NCI-H2227 treated with DMSO at 0.1 percent for 48 hours (cell line): ENCODE measurements around the gene LONRF3.
A peak's percentile ranks its signal among the peaks of the same experiment; 100 is the strongest.
"Not testable (repeated sequence)": the region's sequence is repeated elsewhere in the genome, so short reads cannot be mapped to it uniquely, and the experiment has no call there.

ENCODE experiments used
- DNase-seq: peaks from one replicate; lab custom pipeline; 2025; lab: John Stamatoyannopoulos, UW

Gene LONRF3

DNA sequence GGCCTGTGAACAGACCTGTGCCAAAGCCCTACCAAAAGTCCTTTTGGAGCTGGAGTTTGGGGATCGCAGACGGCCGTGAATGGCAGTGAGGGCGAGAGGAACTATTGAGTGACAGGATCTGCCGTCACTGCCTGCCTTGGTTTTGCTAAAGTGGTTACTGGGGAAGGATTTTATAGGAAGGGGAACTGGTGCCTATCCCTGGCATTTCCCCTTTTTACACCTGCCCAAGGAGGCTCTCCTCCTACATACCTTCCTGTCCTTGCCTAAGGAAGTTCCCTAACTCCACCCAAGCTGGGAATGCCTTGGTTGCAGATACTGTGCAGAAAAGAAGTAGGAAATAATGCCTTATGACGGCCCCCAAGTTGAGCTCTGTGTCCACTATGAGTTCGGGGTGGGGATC is 14.5 kb downstream of the LONRF3 start:
- DNase-seq = no peak

- no peak for DNase-seq
These were observed 15.5 kb downstream of the LONRF3 start for GRCh38 chrX:118989886-118990285.

DNA sequence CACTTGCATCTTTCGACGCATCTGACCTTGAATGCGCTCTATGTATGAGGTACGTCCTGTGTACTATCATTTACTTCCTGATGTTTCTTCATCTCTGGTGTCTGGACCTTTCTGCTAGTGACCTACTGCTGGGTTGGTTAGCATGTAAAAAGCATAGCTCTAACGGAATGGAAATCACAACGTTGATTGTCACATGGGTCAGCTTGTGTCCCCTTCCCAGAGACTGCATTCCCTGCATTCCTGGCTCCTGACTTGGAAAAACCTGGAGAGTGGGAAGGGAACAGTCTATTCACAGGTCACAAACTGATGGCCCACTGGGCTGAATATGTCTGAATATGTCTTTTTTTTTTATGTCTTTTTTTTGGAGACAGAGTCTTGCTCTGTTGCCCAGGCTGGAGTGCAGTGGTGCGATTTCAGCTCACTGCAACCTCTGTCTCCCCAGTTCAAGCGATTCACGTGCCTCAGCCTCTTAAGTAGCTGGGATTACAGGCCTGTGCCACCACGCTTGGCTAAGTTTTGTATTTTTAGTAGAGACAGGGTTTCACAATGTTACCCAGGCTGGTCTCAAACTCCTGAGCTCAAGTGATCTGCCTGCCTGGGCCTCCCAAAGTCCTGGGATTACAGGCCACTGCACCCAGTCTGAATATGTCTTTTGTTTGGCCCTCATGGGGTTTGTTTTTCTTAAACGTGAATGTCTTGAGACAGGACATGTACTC is 16.3 kb downstream of the LONRF3 start:
- no peak for DNase-seq

DNA sequence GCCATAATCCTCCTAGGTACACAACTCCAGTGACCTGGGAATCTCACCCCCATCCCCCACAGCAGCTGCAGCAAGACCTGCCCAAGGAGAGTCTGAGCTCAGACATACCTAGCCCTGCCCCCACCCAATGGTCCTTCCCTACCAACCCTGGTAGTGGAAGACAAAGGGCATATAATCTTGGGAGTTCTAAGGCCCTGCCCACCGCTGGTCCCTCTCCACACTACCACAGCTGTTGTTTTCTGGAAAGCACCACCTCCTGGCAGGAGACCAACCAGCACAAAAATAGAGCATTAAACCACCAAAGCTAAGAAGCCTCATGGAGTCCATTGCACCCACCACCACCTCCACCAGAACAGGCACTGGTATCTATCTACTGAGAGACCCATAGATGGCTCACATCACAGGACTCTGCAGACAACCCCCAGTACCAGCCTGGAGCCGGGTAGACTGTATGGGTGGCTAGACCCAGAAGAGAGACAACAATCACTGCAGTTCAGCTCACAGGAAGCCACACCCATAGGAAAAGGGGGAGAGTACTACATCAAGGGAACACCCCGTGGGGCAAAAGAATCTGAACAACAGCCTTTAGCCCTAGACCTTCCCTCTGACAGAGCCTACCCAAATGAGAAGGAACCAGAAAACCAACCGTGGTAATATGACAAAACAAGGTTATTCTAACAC is 18.2 kb downstream of the LONRF3 start:
- not testable (repeated sequence) for DNase-seq

DNA sequence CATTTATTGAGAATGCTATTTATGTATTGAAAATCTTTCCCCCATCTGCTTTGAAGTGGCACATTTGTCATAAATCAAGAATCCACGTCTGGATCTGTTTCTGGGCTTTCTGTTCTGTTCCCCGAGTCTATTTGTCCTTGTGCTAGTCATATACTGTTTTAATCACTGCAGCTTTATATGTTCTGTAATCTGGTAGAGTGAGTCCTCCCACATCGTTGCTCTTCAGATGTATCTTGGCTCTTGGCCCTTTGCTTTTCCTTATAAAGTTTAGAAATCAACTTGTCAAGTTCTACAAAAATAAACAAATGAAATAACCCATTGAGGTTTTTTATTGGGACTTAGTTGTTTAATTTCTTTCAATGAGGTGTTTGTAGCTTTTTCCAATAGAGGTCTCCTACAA is 29.0 kb downstream of the LONRF3 start:
- no peak for DNase-seq

DNA sequence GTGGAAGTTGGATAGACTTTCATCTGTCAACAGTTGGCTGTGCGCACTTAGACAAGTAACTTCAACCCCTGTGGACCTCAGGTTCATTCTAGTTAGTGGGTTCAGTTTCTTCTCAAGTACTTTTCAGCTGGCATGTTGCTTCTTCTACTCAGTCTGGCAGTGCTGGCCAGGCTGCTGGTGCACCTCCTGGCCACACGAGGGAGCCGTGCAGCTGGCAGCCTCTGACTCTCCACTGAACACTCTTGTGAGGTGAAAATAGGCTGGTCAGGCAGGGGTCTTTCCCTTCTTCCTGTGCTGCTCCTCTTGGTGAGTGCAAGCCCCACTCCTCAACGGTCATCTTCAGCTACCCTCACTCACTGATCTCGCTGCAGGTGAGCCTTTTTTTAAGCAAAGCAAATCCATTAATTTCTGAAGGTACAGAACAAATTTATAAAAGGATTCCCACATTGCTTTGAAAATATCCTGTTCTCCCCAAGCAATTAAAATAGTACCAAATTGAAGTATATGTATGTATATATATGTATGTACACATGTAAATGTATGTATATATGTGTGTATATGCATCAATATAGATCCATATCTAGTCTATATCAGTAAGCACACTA is 30.6 kb downstream of the LONRF3 start:
- peak; percentile 9 for DNase-seq

GRCh38 chrX:119007189-119007770 is 32.9 kb downstream of the LONRF3 start:
- no peak for DNase-seq

- DNase-seq = peak; percentile 23
These were observed 33.8 kb downstream of the LONRF3 start for GRCh38 chrX:119008110-119008744.

- DNase-seq = no peak
These were observed 34.7 kb downstream of the LONRF3 start for GRCh38 chrX:119009071-119009470.

- no peak for DNase-seq
These were observed 36.1 kb downstream of the LONRF3 start for GRCh38 chrX:119010491-119010890.

DNA sequence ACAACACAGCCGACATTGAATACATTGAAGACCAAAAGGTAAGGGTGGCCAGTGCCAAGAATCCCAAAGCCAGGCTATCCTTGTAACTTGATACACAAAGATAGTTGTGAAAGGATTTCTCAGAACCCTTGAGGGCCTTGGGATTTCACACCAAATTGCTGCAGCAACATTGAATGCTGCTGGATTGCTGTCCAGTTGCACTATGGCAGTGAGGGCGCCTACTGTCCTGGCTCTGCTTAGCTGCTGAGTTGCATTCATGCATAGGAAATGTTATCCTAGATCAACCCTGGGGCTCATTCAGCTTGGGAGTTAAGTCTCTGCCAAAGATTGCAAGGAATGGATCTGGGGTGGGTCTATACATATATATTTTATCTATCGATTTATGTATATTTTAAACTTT is 38.7 kb downstream of the LONRF3 start:
- no peak for DNase-seq

GRCh38 chrX:119015407-119016237 is 41.2 kb downstream of the LONRF3 start:
- DNase-seq = no peak

DNA sequence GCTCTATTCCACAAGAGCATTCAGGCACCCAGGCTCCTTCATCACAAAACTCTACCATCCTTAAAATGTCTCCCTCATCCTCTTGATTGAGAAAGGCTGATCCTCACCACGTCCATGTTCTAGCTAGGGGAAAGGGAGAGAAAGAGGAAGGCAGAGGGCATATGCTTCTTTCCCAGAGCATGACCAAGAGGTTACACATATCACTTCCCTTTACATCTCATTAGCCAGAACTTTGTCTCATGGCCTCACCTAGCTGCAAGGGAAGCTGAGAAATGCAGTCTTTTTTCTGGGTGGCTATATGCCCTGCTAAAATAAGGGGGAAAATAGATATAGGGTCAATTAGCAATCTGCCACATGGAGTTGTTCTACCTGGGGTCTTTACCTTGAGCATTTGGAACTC is 42.7 kb downstream of the LONRF3 start:
- DNase-seq = no peak

- no peak for DNase-seq
These were observed 51.5 kb downstream of the LONRF3 start for GRCh38 chrX:119025900-119026299.

DNA sequence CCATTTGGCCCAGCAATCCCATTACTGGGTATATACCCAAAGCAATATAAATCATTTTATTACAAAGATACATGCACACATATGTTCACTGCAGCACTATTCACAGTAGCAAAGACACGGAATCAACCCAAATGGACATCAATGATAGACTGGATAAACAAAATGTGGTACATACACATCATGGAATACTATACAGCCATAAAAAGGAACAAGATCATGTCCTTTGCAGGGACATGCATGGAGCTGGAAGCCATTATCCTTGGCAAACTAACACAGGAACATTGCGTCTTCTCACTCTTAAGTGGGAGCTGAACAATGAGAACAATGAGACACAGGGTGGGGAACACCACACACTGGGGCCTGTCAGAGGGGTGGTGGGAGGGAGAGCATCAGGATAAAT is 51.9 kb downstream of the LONRF3 start:
- not testable (repeated sequence) for DNase-seq

DNA sequence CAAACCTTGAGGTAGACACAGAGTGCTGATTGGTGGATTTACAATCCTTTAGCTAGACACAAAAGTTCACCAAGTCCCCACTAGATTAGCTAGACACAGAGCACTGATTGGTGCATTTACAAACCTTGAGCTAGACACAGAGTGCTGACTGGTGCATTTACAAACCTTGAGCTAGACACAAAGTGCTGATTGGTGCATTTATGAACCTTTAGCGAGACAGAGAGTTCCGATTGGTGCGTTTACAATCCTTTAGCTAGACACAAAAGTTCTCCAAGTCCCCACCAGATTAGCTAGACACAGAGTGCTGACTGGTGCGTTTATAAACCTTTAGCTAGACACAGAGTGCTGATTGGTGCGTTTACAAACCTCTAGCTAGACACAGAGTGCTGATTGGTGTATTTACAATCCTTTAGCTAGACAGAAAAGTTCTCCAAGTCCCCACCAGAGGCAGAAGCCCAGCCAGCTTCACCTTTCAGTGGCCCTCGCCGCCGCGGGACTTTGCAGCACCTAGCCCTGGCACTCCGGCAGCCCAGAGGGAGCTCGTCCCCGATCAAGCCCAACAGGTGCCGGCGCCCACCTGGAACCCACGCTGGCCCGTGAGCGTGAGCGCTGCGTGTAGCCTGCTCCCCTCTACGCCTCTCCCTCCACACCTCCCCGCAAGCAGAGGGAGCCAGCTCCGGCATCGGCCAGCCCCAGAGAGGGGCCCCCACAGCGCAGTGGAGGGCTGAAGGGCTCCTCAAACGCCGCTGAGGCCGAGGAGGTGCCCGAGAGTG is 53.7 kb downstream of the LONRF3 start:
- not testable (repeated sequence) for DNase-seq

- no peak for DNase-seq
These were observed 54.4 kb downstream of the LONRF3 start for GRCh38 chrX:119028733-119029330.

GRCh38 chrX:119029656-119030055 is 55.2 kb downstream of the LONRF3 start:
- not testable (repeated sequence) for DNase-seq

DNA sequence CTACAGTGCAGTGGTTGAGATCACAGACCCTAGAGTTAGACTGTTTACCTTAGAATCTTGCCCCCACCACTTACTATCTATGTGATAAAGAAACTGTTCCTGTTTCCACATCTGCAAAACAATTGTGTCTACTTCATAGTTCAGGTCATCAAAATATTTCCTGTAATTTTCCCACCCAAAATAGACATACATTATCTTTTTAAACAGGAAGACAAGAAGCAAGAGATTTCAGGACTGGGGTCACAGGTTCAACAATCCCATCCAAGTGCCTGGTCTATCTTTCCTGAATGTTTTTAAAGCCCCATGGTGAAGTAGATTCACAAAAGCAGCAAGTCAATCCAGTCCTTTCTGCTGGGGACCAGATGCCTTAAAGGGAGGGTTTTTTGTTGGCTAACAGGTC is 56.6 kb downstream of the LONRF3 start:
- no peak for DNase-seq
